GM15510 (cell line): Measurements from ENCODE around the gene ACP2.

Source experiments
- POLR2A ChIP-seq: IDR thresholded peaks from 3 replicates; pipeline ENCODE4 v1.6.1; 2011; ENCODE audit warnings: borderline replicate concordance; ENCODE audit not compliant: insufficient read length; ENCODE audit errors: extremely low read depth

ACP2 gene

DNA sequence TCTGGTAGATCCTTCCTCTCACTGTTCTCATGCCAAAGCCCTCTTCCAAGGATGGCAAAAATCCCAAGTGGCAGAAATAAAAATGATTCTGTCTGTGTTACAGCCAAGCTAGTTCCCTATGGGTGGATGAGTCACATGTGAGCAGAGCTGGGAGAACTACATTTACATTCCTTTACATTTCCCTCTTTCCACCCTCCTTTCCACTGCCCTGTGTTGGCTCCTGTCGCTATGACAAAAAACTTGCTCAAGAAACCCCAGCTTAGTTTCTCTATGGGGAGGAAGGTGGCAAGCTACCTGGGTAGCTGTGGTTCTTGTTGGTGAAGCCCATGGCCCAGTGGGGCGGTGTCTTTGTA lies 44.0 kb downstream of the ACP2 start:
- TF ChIP-seq POLR2A: no peak

DNA sequence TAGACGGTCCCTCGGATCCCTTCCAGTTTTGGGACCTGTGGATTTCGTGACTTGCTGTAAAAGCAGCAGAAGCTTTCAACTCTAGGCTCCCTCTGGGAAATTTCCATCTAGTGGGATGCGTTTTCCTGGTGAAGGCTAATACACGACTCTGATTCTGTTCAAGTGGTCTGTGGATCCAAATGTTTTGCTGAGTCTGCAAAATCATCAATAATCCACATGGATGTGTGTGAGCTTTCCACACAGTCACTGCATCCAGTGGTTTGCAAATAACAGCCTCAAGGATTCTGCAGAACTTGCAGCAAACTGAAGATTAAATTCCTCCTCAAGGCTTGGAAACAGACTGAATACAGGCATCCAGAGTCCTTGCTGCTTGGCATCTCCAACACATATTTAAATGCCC lies 46.0 kb downstream of the ACP2 start:
- no peak for TF ChIP-seq POLR2A

DNA sequence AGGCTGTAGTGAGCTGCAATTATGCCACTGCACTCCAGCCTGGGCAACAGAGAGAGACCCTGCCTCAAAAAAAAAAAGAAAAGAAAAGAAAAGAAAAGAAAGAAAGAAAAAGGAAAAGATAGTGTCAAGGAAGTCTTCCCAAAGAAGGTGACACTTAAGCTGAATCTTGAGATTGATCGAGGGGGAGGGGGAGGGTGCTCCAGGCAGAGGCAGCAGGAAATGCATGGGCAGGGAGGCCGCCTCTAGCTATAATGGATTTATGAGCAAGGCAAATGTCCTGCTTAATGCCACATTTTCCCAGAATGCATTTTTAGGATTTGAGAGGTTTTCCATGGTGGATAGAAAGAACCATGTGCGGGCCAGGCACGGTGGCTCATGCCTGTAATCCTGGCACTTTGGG lies 47.6 kb downstream of the ACP2 start:
- no peak for TF ChIP-seq POLR2A

DNA sequence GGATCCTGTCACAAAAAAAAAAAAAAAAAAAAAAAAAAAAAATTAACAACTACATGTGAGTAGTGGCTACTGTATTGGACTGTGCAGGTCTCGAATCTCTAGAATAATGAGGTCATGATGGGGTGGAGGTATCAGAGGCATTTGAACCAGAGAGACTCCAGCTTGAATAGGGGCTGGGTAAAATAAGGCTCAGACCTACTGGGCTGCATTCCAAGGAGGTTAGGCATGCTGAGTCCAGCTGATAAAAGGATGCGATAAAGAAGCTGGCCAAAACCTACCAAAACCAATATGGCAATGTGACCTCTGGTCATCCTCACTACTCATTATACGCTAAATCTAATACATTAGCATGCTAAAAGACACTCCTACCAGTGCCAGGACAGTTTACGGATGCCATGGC lies 56.5 kb downstream of the ACP2 start:
- no peak for TF ChIP-seq POLR2A
